ENCODE data around the gene EIF2AK2. TPM values are rescaled to one million over a fixed set of nuclear protein-coding genes. Genes with fewer than 3 reads are reported as not detected.
"Not testable (repeated sequence)": the region's sequence is repeated elsewhere in the genome, so short reads cannot be mapped to it uniquely, and the experiment has no call there.

EIF2AK2 gene
- total and polyA plus RNA-seq, 9 donors = 13.4 to 27.7 (median 18.7) TPM

DNA sequence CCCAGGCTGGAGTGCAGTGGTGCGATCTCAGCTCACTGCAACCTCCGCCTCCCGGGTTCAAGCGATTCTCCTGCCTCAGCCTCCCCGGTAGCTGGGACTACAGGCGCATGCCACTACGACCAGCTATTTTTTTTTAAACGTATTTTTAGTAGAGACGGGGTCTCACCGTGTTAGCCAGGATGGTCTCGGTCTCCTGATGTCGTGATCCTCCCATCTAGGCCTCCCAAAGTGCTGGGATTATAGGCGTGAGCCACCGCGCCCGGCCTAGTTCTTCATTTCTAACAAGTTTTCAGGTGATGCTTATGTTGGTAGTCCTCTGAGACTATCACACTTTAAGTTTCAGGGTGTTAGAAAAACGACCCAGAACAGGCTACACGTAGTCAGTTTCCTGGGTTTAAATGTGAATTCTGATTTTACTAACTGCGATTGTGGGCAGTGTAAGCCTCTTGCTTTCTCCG, 39.1 kb upstream of the EIF2AK2 start:
- Histone ChIP-seq H3K4me3 (ENCODE audit: low read length) (peak overlapping the region; percentile 76), H3K27ac (ENCODE audit: low read length) (peak overlapping the region; percentile 93), H3K4me1 (ENCODE audit: control insufficient read depth, insufficient read depth, low read length) (peaks cover 13% of the 10 kb centered on the region)
- not testable (repeated sequence) for DNase-seq; H3K27me3 ChIP-seq (ENCODE audit: control insufficient read depth, insufficient read depth, low read length); H3K36me3 ChIP-seq (ENCODE audit: control insufficient read depth, insufficient read depth, low read length); H3K9me3 ChIP-seq (replicated peaks; ENCODE audit: control insufficient read depth, low read depth, low read length)
- 68% methylated on average over 15 of the region's 20 CpGs for WGBS (ENCODE audit: insufficient coverage)

DNA sequence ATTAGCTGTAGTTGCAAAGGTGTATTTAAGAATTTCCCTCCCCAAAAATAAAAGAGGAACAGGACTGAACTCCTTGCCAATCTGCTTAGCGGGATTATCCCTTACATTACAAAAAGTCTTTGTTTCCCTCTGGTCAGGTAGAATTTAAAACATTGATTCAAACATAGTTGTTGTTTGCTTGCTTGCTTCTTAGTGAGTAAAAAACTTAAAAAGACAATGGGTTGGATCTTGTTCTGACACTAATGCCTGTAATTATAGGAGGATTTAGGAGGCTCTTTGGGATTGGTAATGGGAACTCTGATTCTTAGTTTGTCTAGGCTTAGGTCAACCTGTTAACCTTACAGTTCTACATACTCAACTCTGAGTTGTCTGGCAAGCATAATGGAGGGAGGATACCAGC, 35.8 kb upstream of the EIF2AK2 start:
- Histone ChIP-seq H3K9me3 (replicated peaks; ENCODE audit: control insufficient read depth, low read depth, low read length) (no peaks in the 10 kb centered on the region), H3K36me3 (ENCODE audit: control insufficient read depth, insufficient read depth, low read length) (no peaks in the 10 kb centered on the region), H3K27ac (ENCODE audit: low read length) (no peak overlapping the region), H3K27me3 (ENCODE audit: control insufficient read depth, insufficient read depth, low read length) (peaks cover 4% of the 10 kb centered on the region), H3K4me1 (ENCODE audit: control insufficient read depth, insufficient read depth, low read length) (peaks cover 9% of the 10 kb centered on the region), H3K4me3 (ENCODE audit: low read length) (no peak overlapping the region)
- DNase-seq = no peak
- no CpG with 5 or more reads among the region's 1 CpG for WGBS (ENCODE audit: insufficient coverage)

DNA sequence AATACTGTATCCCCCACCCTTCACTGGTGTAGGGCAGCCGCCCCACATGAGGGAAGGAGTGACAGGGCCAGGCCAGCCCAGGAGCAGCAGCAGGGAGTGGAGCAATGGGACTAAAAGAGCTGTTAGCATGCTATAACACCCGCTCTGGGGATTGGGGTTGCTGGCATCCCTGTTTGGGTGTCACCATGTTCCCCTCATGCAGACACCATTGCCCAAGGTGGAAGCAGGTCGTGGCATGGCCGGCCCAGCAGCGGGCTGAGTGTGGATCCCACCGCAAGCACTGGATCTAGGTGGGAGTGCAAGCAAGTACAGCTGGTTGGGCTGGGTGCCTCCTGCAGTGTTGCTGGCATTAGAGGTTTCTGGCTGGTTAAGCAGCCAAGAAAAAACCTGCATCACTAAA, 35.0 kb upstream of the EIF2AK2 start:
- no peak overlapping the region for H3K27ac ChIP-seq (ENCODE audit: low read length)
- no peak for DNase-seq

DNA sequence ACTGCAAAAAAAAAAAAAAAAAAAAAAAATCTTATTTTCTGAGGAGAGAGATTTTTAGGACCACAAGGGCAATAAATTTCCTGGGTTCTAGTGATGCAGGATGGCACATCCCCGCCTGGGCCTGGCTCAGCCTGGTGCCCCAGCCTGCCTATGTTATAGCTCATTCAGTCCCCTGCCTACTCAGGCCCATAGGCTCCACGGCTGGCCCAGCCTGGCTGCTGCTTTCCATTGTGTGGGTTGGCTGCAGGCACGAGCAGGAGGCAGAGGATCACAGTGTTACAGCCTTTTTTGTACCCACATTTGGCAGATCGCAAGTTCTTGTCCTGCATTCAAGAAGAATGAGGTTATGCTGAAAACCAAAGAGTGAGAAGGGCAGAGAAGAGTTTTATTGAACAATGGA, 34.5 kb upstream of the EIF2AK2 start:
- Histone ChIP-seq H3K27ac (ENCODE audit: low read length) (no peak overlapping the region), H3K27me3 (ENCODE audit: control insufficient read depth, insufficient read depth, low read length) (peaks cover 4% of the 10 kb centered on the region), H3K36me3 (ENCODE audit: control insufficient read depth, insufficient read depth, low read length) (no peaks in the 10 kb centered on the region), H3K9me3 (replicated peaks; ENCODE audit: control insufficient read depth, low read depth, low read length) (no peaks in the 10 kb centered on the region), H3K4me3 (ENCODE audit: low read length) (no peak overlapping the region), H3K4me1 (ENCODE audit: control insufficient read depth, insufficient read depth, low read length) (peaks cover 3% of the 10 kb centered on the region)
- WGBS (ENCODE audit: insufficient coverage) = 66% methylated on average over 2 of the region's 4 CpGs
- DNase-seq = no peak

More for the DNA sequence above, 35.0 kb upstream of the EIF2AK2 start:
- no peaks in the 10 kb centered on the region for H3K36me3 ChIP-seq (ENCODE audit: control insufficient read depth, insufficient read depth, low read length)
- peaks cover 4% of the 10 kb centered on the region for H3K27me3 ChIP-seq (ENCODE audit: control insufficient read depth, insufficient read depth, low read length)
- H3K4me3 ChIP-seq (ENCODE audit: low read length) = no peak overlapping the region
- H3K9me3 ChIP-seq (replicated peaks; ENCODE audit: control insufficient read depth, low read depth, low read length) = no peaks in the 10 kb centered on the region
- WGBS (ENCODE audit: insufficient coverage) = no CpG with 5 or more reads among the region's 6 CpGs
- peaks cover 3% of the 10 kb centered on the region for H3K4me1 ChIP-seq (ENCODE audit: control insufficient read depth, insufficient read depth, low read length)

DNA sequence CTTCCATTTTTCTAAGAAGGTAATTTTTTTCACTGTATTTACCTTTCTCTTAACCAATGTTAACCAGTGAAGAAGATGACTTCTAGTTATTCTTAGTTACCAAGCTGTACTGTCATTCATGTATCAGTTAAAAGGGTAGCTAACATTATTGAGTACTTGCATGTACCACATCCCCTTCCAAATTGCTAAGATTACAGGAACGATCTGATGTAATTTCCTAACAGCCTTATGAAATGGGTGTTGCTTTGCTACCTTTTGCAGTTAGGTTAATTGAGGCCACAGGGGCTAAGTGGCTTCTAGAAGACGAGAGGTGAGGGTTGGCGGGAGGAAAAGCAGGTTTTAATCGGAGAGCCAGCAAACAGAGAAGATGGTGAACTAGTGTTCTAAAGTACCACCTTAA, 33.5 kb upstream of the EIF2AK2 start:
- Histone ChIP-seq H3K9me3 (replicated peaks; ENCODE audit: control insufficient read depth, low read depth, low read length) (no peaks in the 10 kb centered on the region), H3K4me3 (ENCODE audit: low read length) (no peak overlapping the region), H3K27me3 (ENCODE audit: control insufficient read depth, insufficient read depth, low read length) (peaks cover 7% of the 10 kb centered on the region), H3K36me3 (ENCODE audit: control insufficient read depth, insufficient read depth, low read length) (no peaks in the 10 kb centered on the region), H3K4me1 (ENCODE audit: control insufficient read depth, insufficient read depth, low read length) (no peaks in the 10 kb centered on the region), H3K27ac (ENCODE audit: low read length) (no peak overlapping the region)
- WGBS (ENCODE audit: insufficient coverage) = 80% methylated on average over 1 of the region's 4 CpGs
- DNase-seq = no peak

DNA sequence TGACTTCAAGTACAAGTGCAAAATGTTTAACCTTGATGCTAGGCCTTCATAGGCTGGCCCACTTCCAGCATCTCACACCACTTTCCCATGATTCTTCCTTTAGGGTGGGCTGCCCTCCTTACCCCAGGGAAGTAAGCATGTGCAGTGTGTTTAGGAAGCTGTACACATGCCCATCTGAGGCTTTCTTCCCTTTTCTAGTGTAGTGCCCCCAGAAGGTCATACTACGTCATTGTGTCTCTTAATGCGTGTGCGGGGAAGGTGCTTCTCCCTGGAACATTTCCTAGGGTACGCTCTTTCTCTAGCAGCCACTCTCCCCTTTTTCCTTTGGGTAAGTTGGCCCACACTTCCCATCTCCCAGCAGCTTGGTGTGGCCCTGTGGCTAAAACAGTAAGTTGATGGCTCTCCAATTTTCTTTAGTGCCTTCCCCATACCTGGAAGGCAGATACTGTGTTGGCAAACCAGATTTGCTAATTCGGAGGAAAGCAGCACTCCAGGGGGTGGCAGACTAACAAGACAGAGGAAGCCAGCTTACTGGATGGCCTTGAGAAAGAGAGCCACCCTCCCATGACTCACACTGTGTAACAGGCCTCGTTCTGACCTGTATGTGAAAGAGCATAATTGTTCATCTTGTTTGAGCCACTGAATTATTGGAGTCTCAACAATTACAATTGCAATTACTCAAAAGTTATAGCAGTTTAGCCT, 32.8 kb upstream of the EIF2AK2 start:
- H3K9me3 ChIP-seq (replicated peaks; ENCODE audit: control insufficient read depth, low read depth, low read length) = no peaks in the 10 kb centered on the region
- peaks cover 7% of the 10 kb centered on the region for H3K27me3 ChIP-seq (ENCODE audit: control insufficient read depth, insufficient read depth, low read length)
- H3K4me1 ChIP-seq (ENCODE audit: control insufficient read depth, insufficient read depth, low read length) = no peaks in the 10 kb centered on the region
- no peak for DNase-seq
- H3K27ac ChIP-seq (ENCODE audit: low read length) = no peak overlapping the region
- no peaks in the 10 kb centered on the region for H3K36me3 ChIP-seq (ENCODE audit: control insufficient read depth, insufficient read depth, low read length)
- WGBS (ENCODE audit: insufficient coverage) = 89% methylated on average over 4 of the region's 6 CpGs
- H3K4me3 ChIP-seq (ENCODE audit: low read length) = no peak overlapping the region

DNA sequence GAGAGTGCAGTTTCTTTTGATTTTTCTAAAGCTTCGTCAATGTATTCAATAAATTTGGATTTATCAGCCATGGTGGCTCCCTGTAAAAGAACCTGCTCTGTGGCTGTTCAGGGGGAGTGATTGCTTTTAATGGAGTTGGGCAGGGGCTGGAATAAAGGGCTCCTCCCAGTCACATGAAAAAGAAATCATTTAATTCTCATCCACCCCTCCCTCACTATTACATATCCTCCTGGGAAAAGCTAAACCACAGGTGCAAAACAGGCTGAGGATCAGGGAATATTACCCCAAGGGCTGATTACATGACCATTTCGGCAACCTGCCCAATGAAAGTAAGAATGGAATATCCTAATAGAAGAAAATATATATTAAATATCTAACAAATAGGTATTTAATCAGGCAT, 31.8 kb upstream of the EIF2AK2 start, which contains the start of gene SULT6B1:
Gene SULT6B1 (minus strand): TSS at position 101 of the 400 bp plus-strand sequence. CDS start 30 bp downstream, at position 71.
- Histone ChIP-seq H3K4me3 (ENCODE audit: low read length) (no peak within 1 kb of the TSS), H3K27ac (ENCODE audit: low read length) (no peak within 1 kb of the TSS), H3K36me3 (ENCODE audit: control insufficient read depth, insufficient read depth, low read length) (no peaks in the 10 kb centered on the region), H3K27me3 (ENCODE audit: control insufficient read depth, insufficient read depth, low read length) (peaks cover 7% of the 10 kb centered on the region), H3K9me3 (replicated peaks; ENCODE audit: control insufficient read depth, low read depth, low read length) (no peaks in the 10 kb centered on the region), H3K4me1 (ENCODE audit: control insufficient read depth, insufficient read depth, low read length) (no peaks in the 10 kb centered on the region)
- WGBS (ENCODE audit: insufficient coverage) = 83% methylated on average over 1 of the region's 2 CpGs
- no peak for DNase-seq

DNA sequence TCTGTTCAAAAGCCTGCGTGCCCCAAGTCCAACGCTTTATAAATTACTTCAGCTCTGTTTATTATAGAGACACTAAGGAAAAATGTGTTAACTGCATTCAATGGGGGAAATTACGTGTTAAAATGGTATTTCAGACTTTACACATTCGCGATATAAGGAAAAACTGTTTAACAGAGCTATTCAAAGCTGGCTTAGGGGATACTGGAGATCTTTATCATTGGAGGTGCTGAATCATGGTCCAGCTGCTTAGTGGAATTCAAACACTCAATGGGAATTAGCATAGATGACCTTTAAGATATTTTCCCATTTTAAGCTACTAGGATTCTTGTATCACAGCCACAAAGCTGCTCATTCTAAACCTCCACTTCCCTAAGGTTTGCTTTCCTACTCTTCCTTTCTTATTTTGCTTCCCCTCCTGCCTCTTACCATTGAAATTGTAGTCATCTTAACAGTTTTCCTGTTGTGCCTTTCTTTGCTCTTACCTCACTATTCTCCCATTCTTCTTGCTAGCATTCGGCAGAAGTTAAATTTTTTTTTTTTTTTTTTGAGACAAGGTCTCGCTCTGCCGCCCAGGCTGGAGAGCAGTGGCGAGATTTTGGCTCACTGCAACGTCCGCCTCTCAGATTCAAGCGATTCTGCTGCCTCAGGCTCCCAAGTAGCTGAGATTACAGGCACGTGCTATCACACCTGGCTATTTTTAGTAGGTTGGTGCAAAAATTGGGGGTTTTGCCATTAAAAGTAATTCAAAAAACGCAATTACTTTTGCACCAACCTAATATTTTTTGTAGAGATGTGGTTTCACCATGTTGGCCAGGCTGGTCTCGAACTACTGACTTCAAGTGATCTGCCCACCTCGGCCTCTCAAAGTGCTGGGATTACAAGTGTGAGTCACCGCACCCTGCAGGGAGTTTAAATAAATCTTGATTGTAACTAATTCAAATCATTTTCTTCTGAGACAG, 25.2 kb upstream of the EIF2AK2 start:
- Histone ChIP-seq H3K27ac (ENCODE audit: low read length) (no peak overlapping the region), H3K4me3 (ENCODE audit: low read length) (no peak overlapping the region), H3K4me1 (ENCODE audit: control insufficient read depth, insufficient read depth, low read length) (no peaks in the 10 kb centered on the region), H3K9me3 (replicated peaks; ENCODE audit: control insufficient read depth, low read depth, low read length) (no peaks in the 10 kb centered on the region), H3K27me3 (ENCODE audit: control insufficient read depth, insufficient read depth, low read length) (peaks cover 2% of the 10 kb centered on the region), H3K36me3 (ENCODE audit: control insufficient read depth, insufficient read depth, low read length) (no peaks in the 10 kb centered on the region)
- WGBS (ENCODE audit: insufficient coverage) = 70% methylated on average over 8 of the region's 17 CpGs
- no peak for DNase-seq

DNA sequence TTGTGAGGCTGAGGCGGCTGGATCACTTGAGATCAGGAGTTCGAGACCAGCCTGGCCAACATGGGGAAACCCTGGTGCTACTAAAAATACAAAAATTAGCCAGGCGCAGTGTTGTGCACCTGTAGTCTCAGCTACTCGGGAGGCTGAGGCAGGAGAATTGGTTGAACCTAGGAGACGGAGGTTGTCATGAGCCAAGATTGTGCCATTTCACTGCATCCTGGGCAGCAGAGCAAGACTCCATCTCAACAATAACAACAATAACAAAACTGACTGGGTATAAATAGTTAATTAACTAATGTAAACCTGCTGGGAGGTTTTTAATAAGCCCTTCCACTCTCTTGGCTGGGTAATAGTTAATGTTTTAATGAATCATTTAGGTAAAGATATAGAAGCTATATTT, 23.9 kb upstream of the EIF2AK2 start:
- WGBS (ENCODE audit: insufficient coverage) = 90% methylated on average over 4 of the region's 5 CpGs
- H3K4me1 ChIP-seq (ENCODE audit: control insufficient read depth, insufficient read depth, low read length) = no peaks in the 10 kb centered on the region
- DNase-seq = no peak
- H3K27ac ChIP-seq (ENCODE audit: low read length) = no peak overlapping the region
- H3K36me3 ChIP-seq (ENCODE audit: control insufficient read depth, insufficient read depth, low read length) = no peaks in the 10 kb centered on the region
- no peak overlapping the region for H3K4me3 ChIP-seq (ENCODE audit: low read length)
- H3K27me3 ChIP-seq (ENCODE audit: control insufficient read depth, insufficient read depth, low read length) = no peaks in the 10 kb centered on the region
- no peaks in the 10 kb centered on the region for H3K9me3 ChIP-seq (replicated peaks; ENCODE audit: control insufficient read depth, low read depth, low read length)

DNA sequence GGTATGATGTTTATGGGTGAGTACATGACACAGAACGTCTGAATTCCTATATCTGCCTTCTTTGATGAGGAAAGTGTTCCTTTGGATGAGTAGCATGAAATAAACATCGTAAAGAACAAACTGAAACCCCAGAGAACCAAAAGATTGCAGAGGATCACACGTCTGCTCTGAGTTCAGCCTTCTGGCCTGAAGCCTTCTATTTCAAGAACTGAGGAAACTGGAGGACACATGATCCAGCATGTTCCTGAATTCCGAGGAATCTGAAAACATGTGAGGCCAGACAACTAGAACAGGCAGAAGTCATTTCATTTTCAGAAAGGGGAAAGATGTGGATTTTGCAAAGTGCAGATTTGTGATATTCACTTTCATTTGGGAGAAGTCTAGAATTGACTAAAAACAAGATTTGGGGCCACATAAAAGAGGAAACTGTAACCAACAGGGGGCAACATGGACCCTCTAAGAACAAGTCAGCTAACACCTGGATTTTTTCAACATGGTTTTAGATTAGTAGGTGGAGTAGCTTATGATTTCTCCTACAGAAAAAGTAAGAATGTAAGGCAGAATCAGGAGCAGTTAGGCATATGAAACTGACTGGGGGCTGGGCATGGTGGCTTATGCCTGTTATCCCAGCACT, 23.3 kb upstream of the EIF2AK2 start:
- no peaks in the 10 kb centered on the region for H3K4me1 ChIP-seq (ENCODE audit: control insufficient read depth, insufficient read depth, low read length)
- WGBS (ENCODE audit: insufficient coverage) = 10% methylated on average over 2 of the region's 4 CpGs
- no peaks in the 10 kb centered on the region for H3K9me3 ChIP-seq (replicated peaks; ENCODE audit: control insufficient read depth, low read depth, low read length)
- H3K4me3 ChIP-seq (ENCODE audit: low read length) = no peak overlapping the region
- H3K27ac ChIP-seq (ENCODE audit: low read length) = no peak overlapping the region
- H3K36me3 ChIP-seq (ENCODE audit: control insufficient read depth, insufficient read depth, low read length) = no peaks in the 10 kb centered on the region
- H3K27me3 ChIP-seq (ENCODE audit: control insufficient read depth, insufficient read depth, low read length) = no peaks in the 10 kb centered on the region
- DNase-seq = peak; percentile 45

Measured in muscle of leg (tissue), 11 donors.